Fibroblast of lung (primary cell): ENCODE data around the gene KCNQ2.
A peak's percentile ranks its signal among the peaks of the same experiment; 100 is the strongest.

Source experiments
- EZH2 ChIP-seq: IDR thresholded peaks from 2 replicates; pipeline ENCODE4 v1.5.1; 2012; ENCODE audit warnings: low read length, control low read depth, mild to moderate bottlenecking; ENCODE audit errors: missing control alignments
- TF ChIP-seq, protein P1 (sequence below), 2 donors: IDR thresholded peaks in 1 of 2; conservative IDR thresholded peaks in 1 of 2; 1 replicate in 1 of 2; 2 replicates in 1 of 2; pipeline ENCODE4 v1.5.1; 2011 to 2012; ENCODE audit warnings: low read length in 2 of 2, control low read depth in 1 of 2, inconsistent platforms in 1 of 2, low read depth in 1 of 2, mild to moderate bottlenecking in 1 of 2

DNA sequence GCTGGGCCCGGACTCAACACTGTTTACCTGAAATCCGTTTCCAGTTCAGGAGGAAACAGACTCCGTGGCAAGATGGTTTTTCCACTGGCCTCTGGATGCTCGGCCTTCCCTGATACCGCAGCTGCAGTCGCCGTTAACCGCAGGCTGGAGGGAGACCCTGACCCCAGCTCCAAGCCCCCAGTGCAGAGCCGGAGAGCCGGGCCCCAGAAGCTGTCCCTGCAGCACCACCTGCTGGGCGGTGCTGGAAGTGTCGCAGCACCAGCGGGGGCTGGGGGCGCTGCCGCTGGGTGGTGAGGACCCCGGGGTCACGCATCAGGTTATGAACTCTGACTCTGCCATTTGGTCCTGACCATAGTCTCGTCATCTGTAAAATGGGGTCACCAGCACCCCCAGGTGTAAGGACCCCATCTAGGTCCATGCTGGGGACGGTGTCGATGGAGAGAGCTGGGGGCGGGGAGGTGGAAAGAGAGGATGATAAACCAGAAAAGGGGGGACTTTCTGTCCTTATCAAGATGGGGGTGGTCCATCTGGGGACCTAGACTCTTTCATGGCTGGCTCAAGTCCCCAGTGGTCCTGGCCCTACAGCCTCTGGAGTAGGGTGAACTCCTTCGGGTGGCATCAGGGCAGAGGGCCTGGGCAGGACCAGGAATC lies 90.5 kb downstream of the KCNQ2 start:
- TF ChIP-seq, protein P1, sequence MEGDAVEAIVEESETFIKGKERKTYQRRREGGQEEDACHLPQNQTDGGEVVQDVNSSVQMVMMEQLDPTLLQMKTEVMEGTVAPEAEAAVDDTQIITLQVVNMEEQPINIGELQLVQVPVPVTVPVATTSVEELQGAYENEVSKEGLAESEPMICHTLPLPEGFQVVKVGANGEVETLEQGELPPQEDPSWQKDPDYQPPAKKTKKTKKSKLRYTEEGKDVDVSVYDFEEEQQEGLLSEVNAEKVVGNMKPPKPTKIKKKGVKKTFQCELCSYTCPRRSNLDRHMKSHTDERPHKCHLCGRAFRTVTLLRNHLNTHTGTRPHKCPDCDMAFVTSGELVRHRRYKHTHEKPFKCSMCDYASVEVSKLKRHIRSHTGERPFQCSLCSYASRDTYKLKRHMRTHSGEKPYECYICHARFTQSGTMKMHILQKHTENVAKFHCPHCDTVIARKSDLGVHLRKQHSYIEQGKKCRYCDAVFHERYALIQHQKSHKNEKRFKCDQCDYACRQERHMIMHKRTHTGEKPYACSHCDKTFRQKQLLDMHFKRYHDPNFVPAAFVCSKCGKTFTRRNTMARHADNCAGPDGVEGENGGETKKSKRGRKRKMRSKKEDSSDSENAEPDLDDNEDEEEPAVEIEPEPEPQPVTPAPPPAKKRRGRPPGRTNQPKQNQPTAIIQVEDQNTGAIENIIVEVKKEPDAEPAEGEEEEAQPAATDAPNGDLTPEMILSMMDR (conservative IDR thresholded peaks at IDR 0.05 in 1 of 2, IDR thresholded peaks at IDR 0.05 in 1 of 2; ENCODE audit: low read depth in 1 of 2, low read length in 2 of 2), result peak; percentile 80 to 82
- TF ChIP-seq EZH2, result no peak
